ENCODE results near the gene ATP2C2. TPM values are rescaled to one million over a fixed set of nuclear protein-coding genes. Genes with fewer than 3 reads are reported as not detected.

Gene ATP2C2
- total RNA-seq, 1 donor from 2014 or later, result not detected

DNA sequence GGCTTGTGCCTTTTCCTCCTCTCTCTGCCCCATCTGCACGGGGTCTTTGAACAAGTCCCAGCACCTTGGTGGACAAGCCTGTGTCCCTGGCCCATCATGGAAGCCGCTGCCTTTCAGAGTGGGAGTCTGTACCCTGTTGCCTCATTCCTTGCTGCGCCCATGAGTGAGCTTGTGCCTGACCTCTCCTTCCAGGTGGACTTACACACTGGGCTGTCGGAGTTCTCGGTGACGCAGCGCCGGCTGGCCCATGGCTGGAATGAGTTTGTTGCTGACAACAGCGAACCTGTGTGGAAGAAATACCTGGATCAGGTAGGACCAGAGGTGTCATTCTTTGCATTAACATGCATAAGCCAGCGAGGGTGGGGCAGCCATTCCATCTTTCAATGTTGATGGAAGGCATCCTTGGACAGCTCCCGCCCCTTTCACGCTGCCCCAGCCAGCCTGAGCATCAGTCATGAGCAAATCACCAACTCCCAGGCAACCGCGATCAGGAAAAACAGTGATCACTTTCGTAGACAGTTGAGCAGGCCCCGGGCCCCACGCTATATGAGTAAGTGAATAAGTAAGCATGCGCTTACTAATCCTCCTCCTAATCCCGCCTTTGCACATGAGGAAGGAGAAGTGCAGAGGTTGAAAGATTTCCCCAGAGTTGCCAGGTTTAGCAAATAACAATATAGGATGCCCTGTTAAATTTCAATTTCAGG, 36.8 kb downstream of the ATP2C2 start:
- TF ChIP-seq EZH2 (IDR thresholded peaks at IDR 0.05), result no peak
- TF ChIP-seq EZH2phosphoT487 (IDR thresholded peaks at IDR 0.05), result no peak
- TF ChIP-seq, protein P1, sequence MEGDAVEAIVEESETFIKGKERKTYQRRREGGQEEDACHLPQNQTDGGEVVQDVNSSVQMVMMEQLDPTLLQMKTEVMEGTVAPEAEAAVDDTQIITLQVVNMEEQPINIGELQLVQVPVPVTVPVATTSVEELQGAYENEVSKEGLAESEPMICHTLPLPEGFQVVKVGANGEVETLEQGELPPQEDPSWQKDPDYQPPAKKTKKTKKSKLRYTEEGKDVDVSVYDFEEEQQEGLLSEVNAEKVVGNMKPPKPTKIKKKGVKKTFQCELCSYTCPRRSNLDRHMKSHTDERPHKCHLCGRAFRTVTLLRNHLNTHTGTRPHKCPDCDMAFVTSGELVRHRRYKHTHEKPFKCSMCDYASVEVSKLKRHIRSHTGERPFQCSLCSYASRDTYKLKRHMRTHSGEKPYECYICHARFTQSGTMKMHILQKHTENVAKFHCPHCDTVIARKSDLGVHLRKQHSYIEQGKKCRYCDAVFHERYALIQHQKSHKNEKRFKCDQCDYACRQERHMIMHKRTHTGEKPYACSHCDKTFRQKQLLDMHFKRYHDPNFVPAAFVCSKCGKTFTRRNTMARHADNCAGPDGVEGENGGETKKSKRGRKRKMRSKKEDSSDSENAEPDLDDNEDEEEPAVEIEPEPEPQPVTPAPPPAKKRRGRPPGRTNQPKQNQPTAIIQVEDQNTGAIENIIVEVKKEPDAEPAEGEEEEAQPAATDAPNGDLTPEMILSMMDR (IDR thresholded peaks at IDR 0.05), result no peak
- Mint-ChIP-seq H3K27me3 (ENCODE audit: insufficient read depth, low read depth) (peaks cover 5% of the 10 kb centered on the region), H3K36me3 (no peaks in the 10 kb centered on the region), H3K4me1 (peaks cover 21% of the 10 kb centered on the region), H3K27ac (no peak overlapping the region), H3K4me3 (peak overlapping the region; percentile 28), H3K9me3 (peaks cover 7% of the 10 kb centered on the region)
- Histone ChIP-seq H3K36me3 (no peaks in the 10 kb centered on the region), H2AFZ (replicated peaks) (no peak overlapping the region), H4K20me1 (ENCODE audit: low read depth) (no peaks in the 10 kb centered on the region), H3K4me3 (no peak overlapping the region), H3K9ac (no peak overlapping the region), H3K4me1 (no peaks in the 10 kb centered on the region), H3K9me3 (ENCODE audit: low read depth) (no peaks in the 10 kb centered on the region), H3K79me2 (ENCODE audit: low read depth) (no peaks in the 10 kb centered on the region), H3K4me2 (no peak overlapping the region), H3K27ac (no peak overlapping the region), H3K27me3 (no peaks in the 10 kb centered on the region), H3F3A (ENCODE audit: low read depth) (no peaks in the 10 kb centered on the region)
- no peak for DNase-seq (ENCODE audit: low spot score)

DNA sequence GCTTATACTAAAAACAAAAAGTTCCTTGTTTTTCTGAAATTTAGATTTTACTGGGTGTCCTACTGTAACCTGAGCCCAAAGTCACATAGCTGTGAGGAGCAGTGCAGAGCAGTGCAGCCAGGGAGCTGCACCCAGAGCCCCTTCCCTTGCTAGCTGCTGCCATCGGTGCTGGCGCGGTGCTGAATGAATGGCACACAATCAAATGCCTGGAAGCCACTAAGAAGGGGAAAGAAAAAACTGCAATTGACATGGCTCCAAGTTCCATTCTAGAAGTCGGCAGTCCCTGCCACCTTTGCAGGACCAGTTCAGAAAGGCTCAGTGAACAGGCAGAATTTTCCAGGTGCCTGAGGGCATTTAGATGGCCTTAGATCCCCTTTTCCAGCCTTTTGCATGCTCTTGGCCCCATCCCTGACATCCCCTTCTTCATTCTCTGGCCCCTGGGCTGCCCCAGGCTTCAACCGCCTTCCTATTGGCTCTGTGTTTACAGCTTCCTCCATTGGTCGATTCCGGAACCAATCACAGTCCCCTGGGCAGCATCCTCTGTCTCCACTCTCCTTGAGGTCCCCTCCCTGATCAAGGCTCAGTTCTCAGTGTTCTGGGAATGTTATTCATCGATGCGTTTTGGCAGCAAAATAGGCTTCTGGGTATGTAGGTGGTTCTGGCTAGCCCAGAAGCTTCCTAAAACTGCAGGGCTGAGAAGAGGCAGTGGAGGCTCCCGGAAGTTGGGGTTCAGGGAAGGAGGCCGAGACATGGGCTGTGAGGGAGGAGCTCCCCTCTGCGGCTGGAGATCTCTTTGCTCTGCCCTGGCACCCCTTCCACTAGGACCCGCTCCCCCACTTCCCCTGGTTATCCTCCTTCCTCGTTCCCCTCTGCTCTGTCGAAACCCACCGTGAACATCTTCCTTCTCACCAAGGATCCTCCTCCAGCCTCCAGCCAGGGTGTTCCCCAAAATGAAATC, 37.9 kb downstream of the ATP2C2 start:
- TF ChIP-seq EZH2phosphoT487 (IDR thresholded peaks at IDR 0.05) (no peak), EZH2 (IDR thresholded peaks at IDR 0.05) (no peak)
- TF ChIP-seq, protein P1 (IDR thresholded peaks at IDR 0.05), result no peak
- peak; percentile 22 for DNase-seq (ENCODE audit: low spot score)
- H3F3A ChIP-seq (ENCODE audit: low read depth), result no peaks in the 10 kb centered on the region
- H3K9me3 Mint-ChIP-seq, result peaks cover 3% of the 10 kb centered on the region
- H3K4me2 ChIP-seq, result no peak overlapping the region
- no peaks in the 10 kb centered on the region for H4K20me1 ChIP-seq (ENCODE audit: low read depth)
- H3K27me3 ChIP-seq, result no peaks in the 10 kb centered on the region
- no peaks in the 10 kb centered on the region for H3K9me3 ChIP-seq (ENCODE audit: low read depth)
- no peaks in the 10 kb centered on the region for H3K36me3 Mint-ChIP-seq
- H3K4me3 ChIP-seq, result no peak overlapping the region
- no peaks in the 10 kb centered on the region for H3K36me3 ChIP-seq
- H3K4me3 Mint-ChIP-seq, result no peak overlapping the region
- no peaks in the 10 kb centered on the region for H3K4me1 ChIP-seq
- H2AFZ ChIP-seq (replicated peaks), result peak overlapping the region; percentile 97
- peaks cover 5% of the 10 kb centered on the region for H3K27me3 Mint-ChIP-seq (ENCODE audit: insufficient read depth, low read depth)
- H3K4me1 Mint-ChIP-seq, result peaks cover 21% of the 10 kb centered on the region
- H3K27ac ChIP-seq, result no peak overlapping the region
- H3K9ac ChIP-seq, result no peak overlapping the region
- H3K27ac Mint-ChIP-seq, result peak overlapping the region; percentile 62
- no peaks in the 10 kb centered on the region for H3K79me2 ChIP-seq (ENCODE audit: low read depth)

DNA sequence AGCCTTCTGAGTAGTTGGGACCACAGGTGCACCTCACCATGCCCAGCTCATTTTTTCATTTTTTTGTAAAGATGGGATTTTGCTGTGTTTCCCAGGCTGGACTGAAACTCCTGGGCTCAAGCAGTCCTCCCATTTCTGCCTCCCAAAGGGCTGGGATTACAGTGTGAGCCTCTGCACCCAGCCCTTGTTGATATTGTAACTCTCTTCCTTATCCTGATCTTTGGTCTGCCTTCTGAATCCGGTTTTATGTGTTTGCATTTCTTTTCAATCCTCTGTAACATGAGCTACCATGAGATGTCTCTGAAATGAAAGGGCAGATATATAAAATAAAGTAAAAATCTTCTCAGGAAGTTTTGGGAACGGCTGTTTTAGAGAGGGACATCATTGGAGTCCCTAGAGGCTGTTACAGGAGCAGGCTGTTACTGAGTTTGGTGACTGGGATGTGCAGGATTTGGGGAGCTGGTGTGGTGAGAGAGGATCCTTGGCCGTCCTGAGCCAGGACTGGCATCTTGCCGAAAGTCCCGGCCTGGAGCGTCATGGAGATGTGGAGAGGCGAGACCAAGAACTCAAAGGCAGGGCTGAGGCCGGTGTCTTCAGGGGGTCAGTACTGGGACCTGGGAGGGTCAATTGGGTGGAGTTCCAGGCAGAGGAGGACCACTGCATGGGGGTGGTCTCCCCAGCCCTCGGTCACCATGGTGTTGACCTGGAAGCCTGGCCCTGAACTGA, 39.4 kb downstream of the ATP2C2 start:
- no peak for DNase-seq (ENCODE audit: low spot score)
- H3K9me3 Mint-ChIP-seq, result no peaks in the 10 kb centered on the region
- no peaks in the 10 kb centered on the region for H3K4me1 ChIP-seq

More for the DNA sequence above, 39.4 kb downstream of the ATP2C2 start:
- H4K20me1 ChIP-seq (ENCODE audit: low read depth), result no peaks in the 10 kb centered on the region
- Mint-ChIP-seq H3K27me3 (ENCODE audit: insufficient read depth, low read depth) (peaks cover 11% of the 10 kb centered on the region), H3K4me3 (no peak overlapping the region), H3K4me1 (peaks cover 21% of the 10 kb centered on the region), H3K36me3 (no peaks in the 10 kb centered on the region), H3K27ac (no peak overlapping the region)
- H3K27ac ChIP-seq, result no peak overlapping the region
- H3K9ac ChIP-seq, result no peak overlapping the region
- H3K4me3 ChIP-seq, result no peak overlapping the region
- H3K36me3 ChIP-seq, result no peaks in the 10 kb centered on the region
- H3F3A ChIP-seq (ENCODE audit: low read depth), result no peaks in the 10 kb centered on the region
- no peak for TF ChIP-seq EZH2phosphoT487 (IDR thresholded peaks at IDR 0.05)
- TF ChIP-seq, protein P1 (IDR thresholded peaks at IDR 0.05), result no peak
- no peak for TF ChIP-seq EZH2 (IDR thresholded peaks at IDR 0.05)
- H3K4me2 ChIP-seq, result no peak overlapping the region
- no peak overlapping the region for H2AFZ ChIP-seq (replicated peaks)
- no peaks in the 10 kb centered on the region for H3K9me3 ChIP-seq (ENCODE audit: low read depth)
- no peaks in the 10 kb centered on the region for H3K27me3 ChIP-seq
- H3K79me2 ChIP-seq (ENCODE audit: low read depth), result no peaks in the 10 kb centered on the region

Measured in neural progenitor cell (in vitro differentiated cells).